T-helper 2 cell treated with Interferon-gamma antibody and Interleukin-4, amounts not matched to agents 100 ng/mL and 5 ng/mL, for 36 hours (primary cell): Measurements from ENCODE around the gene ASB3. TPM values are rescaled to one million over a fixed set of nuclear protein-coding genes. Genes with fewer than 3 reads are reported as not detected.
"Not testable (repeated sequence)": the region's sequence is repeated elsewhere in the genome, so short reads cannot be mapped to it uniquely, and the experiment has no call there.

ENCODE experiments used
- intact Hi-C: fragments of 100-400 bp; cut with micrococcal nuclease; formaldehyde crosslinking; loops from one replicate; pipeline ENCODE4 v1.15.1; 2023
- total RNA-seq: library from RNA; stranded (reverse); gene quantifications from 2 replicates; pipeline ENCODE4 v1.2.3, GENCODE V29; 2022

The ASB3 gene
- total RNA-seq, 1 donor from 2014 or later = 24.0 TPM

DNA sequence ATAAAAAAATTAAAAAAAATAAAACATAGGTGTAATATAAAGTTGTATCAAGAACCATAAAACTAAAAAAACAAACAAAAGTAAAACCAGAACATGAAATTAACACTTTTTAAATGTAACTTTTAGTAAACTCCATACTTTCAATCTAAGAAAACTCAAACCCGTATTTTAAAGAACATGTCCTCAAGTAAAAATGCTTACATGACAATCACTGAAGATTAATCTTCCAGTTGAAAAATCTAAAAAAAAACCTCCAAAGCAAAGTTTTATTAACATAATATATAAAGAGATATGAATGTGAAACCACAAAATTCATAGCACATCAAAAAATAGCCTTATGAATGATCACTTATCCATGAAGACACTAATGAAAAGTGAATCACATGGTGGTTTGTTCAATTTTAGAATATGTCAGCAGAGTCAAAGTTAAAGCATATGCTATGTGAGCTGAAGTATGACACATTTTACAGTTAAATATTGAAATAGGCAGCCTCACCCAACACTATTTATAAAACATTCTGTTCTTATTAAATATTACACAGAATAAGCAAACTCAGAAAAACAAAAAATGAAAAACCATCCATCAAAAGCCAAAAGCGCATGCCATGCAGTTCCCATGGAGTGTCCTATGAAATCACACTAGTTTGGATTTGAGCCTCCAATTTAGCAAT lies 42.2 kb downstream of the ASB3 start:
- intact Hi-C loops = no loop called here

DNA sequence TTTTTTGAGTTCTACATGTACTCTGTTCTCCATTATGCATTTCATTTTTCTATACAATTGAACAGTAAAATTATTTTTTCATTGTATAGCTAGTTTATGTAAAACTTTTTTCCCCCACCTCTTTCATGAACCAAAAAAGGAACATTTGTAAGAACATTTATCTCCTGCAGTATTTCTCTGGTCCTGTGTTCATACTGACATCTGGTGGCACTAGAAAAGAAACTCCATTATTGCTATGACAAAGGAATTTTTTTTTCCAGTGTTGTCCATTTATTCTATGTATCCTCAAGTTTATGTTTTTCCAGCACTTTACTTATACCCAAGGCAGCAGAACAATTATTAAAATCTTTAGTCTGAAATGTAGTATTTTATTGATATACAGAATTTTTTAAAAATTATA lies 46.6 kb downstream of the ASB3 start:
- intact Hi-C loops = no loop called here

DNA sequence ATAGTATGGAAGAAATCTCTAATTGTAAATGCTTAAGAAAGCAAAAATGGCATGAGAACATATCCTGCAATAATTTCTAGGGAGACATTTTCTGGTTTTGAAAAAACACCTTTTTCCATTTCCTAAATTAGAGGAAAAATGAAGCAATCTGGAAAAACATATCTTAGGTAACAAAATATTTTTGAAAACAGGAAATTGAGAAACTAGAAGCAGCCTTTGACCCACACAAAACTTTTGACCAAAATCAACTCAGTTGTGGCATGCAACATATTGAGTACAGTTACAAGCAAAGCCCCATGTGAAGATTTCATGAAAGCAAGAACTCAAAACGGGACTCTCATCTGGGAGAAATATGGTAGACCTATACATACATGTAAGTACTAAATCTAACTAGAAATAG lies 47.7 kb downstream of the ASB3 start:
- intact Hi-C loops = no loop called here

DNA sequence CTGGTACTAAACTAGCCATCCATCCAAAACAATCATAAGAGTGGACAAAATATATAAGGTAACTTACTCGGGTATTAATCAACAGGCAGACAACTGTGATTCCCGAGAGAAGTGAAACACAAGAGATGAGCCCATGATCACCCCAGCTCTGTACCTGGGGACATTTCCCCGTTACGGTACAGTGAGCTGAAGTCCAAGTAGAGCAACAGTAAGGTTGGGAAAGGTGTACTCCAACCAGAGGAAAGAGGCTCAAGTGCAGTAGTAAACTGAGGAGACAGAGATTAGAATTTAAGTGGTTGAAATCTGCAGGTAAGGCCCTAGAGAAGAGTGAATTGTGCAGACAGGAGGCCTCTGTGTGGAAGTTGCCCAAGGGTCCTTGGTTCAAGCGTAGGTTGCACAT lies 49.7 kb downstream of the ASB3 start:
- intact Hi-C loops = no loop called here

DNA sequence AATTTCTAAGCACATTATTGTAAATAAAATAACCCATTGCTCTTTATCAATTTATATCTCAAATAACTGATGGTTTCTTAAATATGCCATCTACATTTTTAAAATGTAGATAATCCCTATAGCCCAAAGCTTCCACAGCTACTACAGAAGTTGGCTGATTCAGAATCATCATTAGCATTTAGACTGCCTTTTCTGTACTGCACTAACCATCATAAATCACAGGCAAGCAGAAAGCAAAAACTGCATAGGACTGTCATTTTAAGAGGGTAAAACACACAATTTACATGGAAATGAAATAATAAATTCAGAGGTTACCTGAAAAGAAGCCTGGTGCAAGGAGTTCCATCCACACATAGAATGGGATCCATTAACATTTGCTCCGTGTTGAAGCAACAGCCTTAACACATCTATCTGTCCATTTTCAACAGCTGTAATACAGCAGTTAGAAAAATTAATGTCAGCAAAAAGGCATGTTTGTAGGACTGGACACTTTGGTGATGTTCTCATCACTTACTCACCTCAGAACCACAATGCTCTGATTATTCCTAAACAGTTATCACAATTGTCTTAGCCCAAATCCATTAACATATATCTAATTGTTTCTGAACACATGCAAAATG lies 57.5 kb downstream of the ASB3 start:
- intact Hi-C loops = no loop called here

DNA sequence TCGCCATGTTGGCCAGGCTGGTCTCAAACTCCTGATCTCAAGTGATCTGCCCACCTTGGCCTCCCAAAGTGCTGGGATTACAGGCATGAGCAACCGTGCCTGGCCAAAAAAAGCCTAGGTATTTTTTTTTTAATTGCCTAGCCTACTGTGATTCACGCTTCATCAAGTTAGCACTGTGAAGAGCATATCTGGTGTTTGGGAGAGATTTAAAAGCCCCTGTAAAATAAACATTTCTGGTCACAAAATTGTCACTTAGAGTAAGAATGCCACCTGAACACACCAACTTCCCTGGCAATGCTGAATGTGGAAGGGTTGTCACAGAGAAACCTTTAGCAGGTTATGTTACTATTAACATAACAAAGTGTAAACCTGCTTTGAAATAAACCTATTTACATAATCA lies 58.8 kb downstream of the ASB3 start:
- intact Hi-C loops = no loop called here

DNA sequence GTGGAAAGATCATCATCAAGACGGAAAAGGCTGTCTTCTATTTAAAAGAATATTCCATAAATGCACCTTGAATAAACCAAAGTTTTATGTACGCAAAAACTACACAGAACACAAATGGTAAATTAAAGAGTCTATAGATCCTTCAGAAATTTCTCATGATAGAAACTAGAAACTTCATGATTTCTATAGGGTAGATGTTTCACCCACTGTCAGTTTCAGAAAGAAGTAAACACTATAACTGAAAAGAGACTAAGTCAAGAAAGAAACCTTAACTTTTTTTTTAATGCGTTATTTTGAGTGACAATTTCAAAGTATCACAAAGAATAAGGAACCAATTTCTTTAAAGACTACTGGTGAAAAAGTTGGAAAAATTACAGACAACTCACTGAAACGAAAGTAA lies 61.1 kb downstream of the ASB3 start:
- intact Hi-C loops = loop anchor here (2.0 kb wide), 1 partner anchor 41 kb away; the partner anchor contains the start of gene CHAC2

DNA sequence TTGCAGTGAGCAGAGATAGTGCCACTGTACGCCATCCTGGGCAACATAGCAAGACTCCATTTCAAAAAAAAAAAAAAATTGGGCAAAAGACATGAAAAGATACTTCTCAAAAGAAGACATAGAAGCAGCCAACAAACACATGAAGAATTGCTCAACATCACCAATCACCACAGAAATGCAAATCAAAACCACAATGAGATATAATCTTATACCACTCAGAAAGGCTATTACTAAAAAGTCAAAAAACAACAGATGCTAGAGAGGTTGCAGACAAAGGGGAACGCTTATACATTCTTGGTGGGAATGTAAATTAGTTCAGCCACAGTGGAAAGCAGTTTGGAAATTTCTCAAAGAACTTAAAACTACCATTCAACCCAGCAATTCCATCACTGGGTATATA lies 62.2 kb downstream of the ASB3 start:
- intact Hi-C loops = loop anchor here (2.0 kb wide), 1 partner anchor 42 kb away; the partner anchor contains the start of gene CHAC2

DNA sequence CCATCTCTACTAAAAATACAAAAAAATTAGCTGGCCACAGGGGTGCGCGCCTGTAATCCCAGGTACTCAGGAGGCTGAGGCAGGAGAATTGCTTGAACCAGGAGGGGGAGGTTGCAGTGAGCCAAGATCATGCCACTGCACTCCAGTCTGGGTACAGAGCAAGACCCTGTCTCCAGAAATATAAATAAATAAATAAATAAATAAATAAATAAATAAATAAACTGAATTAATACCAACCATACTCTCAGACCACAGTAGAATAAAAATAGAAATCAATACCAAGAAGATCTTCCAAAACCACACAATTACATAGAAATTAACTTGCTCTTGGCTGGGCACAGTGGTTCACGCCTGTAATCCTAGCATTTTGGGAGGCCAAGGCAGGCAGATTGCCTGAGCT lies 65.8 kb downstream of the ASB3 start:
- intact Hi-C loops = not testable (repeated sequence)

DNA sequence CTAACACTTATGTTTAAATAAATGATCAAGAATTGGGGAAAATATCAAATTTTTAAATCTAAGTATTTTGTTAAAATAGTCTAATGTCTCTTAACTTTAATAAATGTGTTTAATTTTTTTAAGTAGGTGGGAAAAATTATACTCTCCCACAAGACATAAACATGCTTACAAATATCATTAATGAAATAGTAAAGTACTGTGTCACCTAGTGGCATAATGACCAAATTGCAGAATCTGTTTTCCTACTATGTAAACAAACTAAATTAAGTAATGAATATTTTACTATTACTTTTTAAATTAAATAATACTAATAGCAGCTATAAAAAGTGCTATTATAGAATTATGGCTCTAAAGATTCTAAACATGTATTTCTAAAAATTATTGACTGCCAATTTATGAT lies 71.2 kb downstream of the ASB3 start:
- intact Hi-C loops = loop anchor here (10.0 kb wide), 1 partner anchor 291 kb away; no protein-coding TSS in a partner anchor

DNA sequence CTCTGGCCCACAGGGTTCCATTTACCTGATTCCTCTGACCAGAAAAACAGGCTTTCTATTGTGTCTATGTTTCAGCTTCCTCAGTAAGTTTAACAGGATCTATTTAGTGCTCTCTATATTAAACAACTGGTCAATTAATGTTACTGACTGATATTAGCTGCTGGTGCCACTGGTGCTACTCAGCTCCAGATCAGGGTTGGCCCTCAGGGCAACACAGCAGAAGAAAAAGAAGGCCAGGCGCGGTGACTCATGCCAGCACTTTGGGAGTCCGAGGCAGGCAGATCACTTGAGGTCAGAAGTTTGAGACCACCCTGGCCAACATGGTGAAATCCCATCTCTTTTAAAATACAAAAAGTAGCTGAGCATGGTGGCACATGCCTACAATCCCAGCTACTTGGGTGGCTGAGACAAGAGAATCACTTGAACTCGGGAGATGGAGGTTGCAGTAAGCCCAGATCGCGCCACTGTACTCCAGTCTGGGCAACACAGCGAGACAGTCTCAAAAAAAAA lies 75.4 kb downstream of the ASB3 start:
- intact Hi-C loops = loop anchor here (10.0 kb wide), 1 partner anchor 287 kb away; no protein-coding TSS in a partner anchor

DNA sequence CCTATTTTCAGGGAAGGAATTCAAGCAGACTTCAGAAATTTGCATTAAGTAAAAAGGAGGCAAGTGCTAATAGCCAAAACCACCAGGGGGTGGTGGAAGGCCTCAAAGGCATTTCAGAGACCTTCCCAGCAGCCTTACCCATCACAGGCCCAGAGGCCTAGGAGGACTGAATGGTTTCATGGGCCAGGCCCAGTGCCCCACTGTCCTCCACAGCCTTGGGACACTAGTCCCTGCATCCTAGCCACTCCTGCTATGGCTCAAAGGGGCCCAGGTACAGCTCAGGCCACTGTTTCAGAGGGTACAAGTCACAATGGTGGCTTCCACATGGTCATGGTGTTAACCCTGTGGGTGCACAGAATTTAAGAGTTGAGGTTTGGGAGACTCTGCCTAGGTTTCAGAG lies 77.8 kb downstream of the ASB3 start:
- intact Hi-C loops = no loop called here

DNA sequence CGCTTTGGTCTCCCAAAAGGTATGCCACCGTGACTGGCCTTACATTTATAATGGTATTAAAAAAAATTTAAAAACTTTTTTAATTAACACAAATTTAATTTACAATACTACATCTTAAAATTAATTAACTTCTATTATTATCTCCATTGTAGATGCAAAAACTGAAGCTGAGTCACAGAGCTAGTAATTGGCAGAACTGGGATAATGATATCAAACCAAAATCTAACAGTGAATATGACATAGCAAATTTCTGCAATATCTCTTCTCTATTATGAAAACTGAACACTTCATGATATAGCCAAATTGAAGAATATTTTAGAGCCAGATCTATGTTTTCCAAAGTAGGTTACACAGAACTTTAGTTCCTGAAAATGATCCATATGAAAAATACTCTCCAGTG lies 85.5 kb downstream of the ASB3 start:
- intact Hi-C loops = no loop called here

DNA sequence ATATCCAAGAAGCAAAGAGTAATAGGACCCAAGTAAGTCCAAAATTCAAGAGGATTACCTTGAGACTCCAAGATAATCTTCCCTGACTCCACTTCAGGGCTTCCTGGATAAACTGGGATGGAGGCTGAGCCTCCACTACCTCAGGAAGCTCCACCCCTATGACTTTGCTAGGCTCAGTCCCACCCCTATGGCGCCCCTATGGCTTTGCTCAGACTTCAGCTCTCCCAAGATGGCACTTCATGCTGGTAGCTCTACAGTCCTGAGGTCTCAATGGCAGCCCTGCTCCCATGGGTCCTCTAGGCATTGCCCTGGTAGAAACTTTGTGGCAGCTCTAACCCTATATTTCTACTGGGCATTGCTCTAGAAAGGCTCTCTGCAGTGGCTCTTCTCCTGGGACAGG lies 89.1 kb downstream of the ASB3 start:
- intact Hi-C loops = no loop called here

DNA sequence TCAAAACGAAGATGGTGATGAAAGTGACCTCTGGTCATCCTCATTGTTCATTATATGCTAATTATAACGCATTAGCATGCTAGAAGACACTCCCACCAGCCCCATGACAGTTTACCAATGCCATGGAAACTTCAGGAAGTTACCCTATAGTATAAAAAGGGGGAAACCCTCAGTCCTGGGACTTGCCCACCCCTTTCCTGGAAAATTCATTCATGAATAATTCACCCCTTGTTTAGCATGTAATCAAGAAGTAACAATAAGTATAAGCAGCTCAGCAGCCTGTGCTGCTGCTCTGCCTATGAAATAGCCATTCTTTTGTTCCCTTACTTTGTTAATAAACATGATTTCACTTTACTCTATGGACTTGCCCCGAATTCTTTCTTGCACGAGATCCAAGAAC lies 89.7 kb downstream of the ASB3 start:
- intact Hi-C loops = no loop called here

DNA sequence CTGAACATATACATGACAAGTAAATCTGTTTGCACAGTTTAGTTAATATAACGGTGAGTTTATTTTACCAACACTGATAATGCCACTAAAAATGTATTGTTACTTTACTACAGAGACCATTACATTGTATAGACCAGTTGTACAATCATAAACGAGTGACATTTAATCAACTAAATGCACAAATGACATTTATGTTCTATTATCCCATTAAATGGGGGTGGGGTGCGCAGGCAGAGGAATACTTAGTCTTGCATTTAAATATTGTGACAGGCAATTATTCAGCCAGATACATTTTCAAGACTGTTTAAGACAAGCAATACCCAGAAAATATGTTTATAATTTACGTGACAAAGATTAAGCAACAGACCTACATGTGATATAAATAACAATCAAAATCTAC lies 91.2 kb downstream of the ASB3 start:
- intact Hi-C loops = no loop called here

DNA sequence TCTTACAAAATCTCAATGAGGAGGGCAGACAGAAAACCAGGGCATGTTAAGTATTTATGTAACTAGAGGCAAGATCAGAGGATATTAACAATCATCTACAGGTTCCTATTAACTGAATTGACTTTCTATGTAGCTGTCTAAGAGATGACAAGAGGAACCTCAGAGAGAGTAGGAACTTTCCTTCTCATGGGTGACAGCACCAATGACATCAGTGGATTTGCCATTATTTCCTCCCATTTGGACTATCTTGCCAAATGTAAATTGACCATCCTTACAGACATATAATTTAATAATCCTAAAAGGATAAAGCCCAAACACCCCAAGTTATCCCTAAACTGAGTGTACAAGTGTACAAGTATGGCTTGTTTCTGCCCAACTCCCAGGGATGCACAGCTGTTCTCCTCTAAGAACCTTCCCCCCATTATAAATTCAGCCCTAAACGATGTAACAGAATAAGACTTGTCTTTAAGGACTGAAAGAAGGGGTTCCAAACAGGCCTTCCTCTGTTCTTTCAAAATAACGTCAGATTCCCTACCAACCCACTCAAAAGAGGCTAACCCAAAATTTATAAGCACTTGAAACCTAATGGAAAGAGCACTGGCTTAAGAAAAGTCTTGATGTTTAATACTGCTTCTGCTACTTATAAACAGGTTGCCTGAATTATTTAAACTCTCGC lies 92.5 kb downstream of the ASB3 start:
- intact Hi-C loops = no loop called here

DNA sequence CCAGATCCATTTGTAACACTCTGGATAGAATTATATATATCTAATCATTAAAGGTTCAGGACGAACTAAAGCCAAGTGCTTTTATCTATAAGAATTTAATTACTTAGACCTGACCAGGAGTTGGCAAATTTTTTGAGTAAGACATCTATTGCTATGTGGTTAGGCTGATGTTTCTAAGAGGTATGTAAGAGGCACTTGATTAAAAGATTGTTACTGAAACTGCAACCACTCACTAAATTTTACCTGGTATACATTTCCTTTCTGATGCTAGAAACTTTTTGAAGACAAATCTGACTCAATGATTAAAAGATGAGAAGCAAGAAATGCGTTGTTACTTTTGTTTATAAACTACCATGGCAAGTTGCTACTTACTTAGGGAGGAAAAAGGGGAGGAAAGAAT lies 95.9 kb downstream of the ASB3 start:
- intact Hi-C loops = no loop called here

DNA sequence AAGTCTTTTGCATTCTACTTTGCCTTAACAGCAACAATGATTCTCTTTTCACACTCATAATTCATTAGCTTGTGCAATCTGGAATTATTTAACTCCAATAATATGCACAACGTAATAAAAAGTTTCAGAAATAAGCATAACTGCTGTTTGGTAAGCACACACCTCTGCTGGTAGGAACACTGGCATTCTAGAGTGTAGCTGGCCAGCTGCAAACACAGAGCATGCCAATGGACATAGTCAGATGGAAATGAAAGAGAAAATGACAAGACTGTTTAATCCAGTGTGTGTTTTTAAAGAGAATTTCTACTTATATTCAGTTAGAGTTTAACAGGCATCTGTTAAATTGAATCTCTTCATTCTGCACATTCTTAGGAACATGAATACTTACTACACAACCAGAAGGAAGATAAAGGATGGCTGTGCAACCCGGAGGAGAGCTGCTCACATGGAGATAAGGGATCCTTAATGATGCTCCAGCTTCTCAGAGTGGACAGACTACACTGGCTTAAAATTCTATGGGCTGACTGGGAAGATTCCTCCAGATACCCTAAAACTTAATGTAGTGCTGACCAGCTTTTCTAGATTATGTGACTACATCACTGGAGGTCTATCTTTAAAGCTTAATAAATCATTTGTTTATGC lies 113.8 kb downstream of the ASB3 start:
- intact Hi-C loops = no loop called here

DNA sequence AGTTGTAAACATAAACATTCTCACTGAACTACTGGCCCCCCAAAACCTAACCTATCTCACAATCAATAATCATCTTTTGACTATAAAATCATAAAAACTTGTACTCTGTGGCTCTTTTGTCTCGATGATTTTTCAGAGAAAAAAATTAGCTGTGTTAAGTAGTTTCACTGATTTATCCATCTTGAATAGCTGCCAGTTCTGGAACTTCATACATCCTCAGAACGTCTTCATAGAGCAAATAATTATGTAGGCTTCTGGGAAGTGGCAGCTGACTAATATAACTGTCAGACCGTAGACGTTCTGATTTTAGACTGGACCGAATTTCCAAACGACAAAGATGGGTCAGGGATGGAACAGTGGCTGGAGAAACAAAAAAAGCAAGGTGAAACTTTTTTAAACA lies 116.4 kb downstream of the ASB3 start:
- intact Hi-C loops = no loop called here

DNA sequence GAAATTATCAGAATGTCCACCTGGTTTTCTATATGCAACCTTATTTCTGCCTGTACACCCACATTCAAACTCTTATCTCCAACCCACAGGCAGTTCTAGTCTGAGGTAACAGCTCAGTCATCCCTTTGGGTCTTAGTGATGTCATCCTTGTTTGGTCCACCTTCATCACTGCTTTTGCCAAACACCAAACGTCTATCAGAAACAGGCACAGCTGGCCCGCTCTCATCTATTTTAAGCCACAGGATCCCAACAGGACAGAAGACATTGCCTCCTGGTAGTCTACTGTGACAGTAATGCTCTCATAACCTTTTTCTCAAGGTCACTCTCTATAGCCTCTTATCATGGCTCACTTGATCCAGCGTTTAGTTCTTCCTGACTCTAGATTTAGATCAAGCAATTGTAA lies 118.1 kb downstream of the ASB3 start:
- intact Hi-C loops = no loop called here

DNA sequence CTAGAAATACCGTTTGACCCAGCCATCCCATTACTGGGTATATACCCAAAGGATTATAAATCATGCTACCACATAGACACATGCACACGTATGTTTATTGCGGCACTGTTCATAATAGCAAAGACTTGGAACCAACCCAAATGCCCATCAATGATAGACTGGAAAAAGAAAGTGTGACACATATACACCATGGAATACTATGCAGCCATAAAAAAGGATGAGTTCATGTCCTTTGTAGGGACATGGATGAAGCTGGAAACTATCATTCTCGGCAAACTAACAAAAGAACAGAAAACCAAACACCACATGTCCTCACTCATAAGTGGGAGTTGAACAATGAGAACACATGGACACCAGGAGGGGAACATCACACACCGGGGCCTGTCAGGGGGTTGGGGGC lies 119.6 kb downstream of the ASB3 start:
- intact Hi-C loops = not testable (repeated sequence)
